ENCODE measurements around the gene RASSF7. TPM values are rescaled to one million over a fixed set of nuclear protein-coding genes. Genes with fewer than 3 reads are reported as not detected.

RASSF7 gene
- total and polyA plus RNA-seq, 2 of the 8 experiments (the other 6 are each of a cell fraction or from before 2014, with no cell fraction given) = 22.3 to 43.9 TPM

DNA sequence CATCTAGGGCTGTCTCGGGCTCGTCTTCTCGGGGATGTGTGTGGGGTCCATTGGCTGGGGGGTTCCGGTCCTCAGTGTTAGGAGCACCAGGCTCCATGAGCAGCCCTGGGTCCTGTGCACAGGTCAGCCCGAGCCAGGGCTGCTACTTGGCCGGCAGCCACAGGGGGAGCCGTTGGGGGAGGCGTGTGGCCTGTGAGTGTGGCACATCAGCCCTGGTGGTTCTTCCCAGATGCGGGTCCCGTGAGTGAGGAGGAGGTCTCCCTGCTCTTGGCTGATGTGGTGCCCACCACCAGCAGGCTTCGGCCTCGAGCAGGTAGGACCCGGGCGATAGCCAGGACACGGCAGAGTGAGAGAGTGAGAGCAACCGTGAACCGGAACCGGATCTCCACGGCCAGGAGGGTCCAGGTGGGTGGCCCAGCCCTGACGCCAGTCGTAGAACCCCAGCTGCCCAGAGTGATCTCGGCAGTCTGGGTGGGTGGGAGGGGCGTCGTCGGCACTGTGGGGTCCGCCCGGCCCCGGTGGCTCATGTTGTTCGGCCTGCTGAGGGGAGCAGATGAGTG is 36.5 kb downstream of the RASSF7 start:
- no peak overlapping the region for H3K18ac ChIP-seq (ENCODE audit: extremely low read depth, low read length)
- H3K14ac ChIP-seq (ENCODE audit: insufficient read length) = no peak overlapping the region
- H2AFZ ChIP-seq (ENCODE audit: low read length) = no peak overlapping the region
- FAIRE-seq = no peak
- H4K5ac ChIP-seq (ENCODE audit: insufficient read length, low read depth, low read length) = no peak overlapping the region
- H3K9me3 ChIP-seq (ENCODE audit: insufficient read depth in 2 of 2, low read depth in 1 of 2, low read length in 1 of 2) = no peaks in the 10 kb centered on the region
- peaks cover 20 to 65% (median 54%) of the 10 kb centered on the region in 4 experiments for H3K36me3 ChIP-seq (ENCODE audit: control insufficient read depth in 2 of 4, insufficient read depth in 4 of 4, low read length in 3 of 4)
- H2AK5ac ChIP-seq (ENCODE audit: low read depth, low read length) = no peak overlapping the region
- no peak overlapping the region for H2BK15ac ChIP-seq (ENCODE audit: low read length)
- CTCF ChIA-PET (ENCODE audit: partially characterized antibody) = interaction anchor here (1.1 to 2.4 kb wide), 3 partner anchors 15 to 44 kb away, joined by 3 to 8 read pairs (median 8); no protein-coding TSS in a partner anchor
- H3K23ac ChIP-seq (ENCODE audit: insufficient read length) = no peak overlapping the region
- H3K23me2 ChIP-seq (ENCODE audit: low read depth, low read length) = no peaks in the 10 kb centered on the region
- H2BK120ac ChIP-seq (replicated peaks; ENCODE audit: low read depth, low read length) = no peak overlapping the region
- peaks cover 4% of the 10 kb centered on the region; the same call in 1 of the 2 replicates for H3K79me1 ChIP-seq (ENCODE audit: low read depth, low read length)
- peak in 1 of 2 experiments; percentile 77 for DNase-seq (ENCODE audit: low read depth in 1 of 2, low spot score in 2 of 2)
- H3K27me3 ChIP-seq (replicated peaks in 1 of 4; ENCODE audit: control insufficient read depth in 3 of 4, extremely low read depth in 1 of 4, insufficient read depth in 3 of 4, low read length in 3 of 4) = no peaks in the 10 kb centered on the region
- no peak overlapping the region for H2BK20ac ChIP-seq (ENCODE audit: low read length)
- peaks cover 6 to 10% of the 10 kb centered on the region in 2 experiments for H4K20me1 ChIP-seq (replicated peaks in 1 of 2; ENCODE audit: control insufficient read depth in 1 of 2, insufficient read depth in 2 of 2, low read length in 2 of 2)
- no peak overlapping the region for H3K4ac ChIP-seq (replicated peaks; ENCODE audit: insufficient read length, low read depth, low read length)
- no peak overlapping the region for H3K4me2 ChIP-seq (ENCODE audit: insufficient read depth in 1 of 2, low read depth in 2 of 2, low read length in 2 of 2)
- H4K91ac ChIP-seq (replicated peaks; ENCODE audit: insufficient read length, low read length) = no peak overlapping the region
- no peak overlapping the region for H3K9ac ChIP-seq (replicated peaks in 1 of 4; ENCODE audit: extremely low read depth in 1 of 4, low read depth in 3 of 4, low read length in 3 of 4)
- no peaks in the 10 kb centered on the region; a peak in 1 of 4 replicates for H3K79me2 ChIP-seq (ENCODE audit: control insufficient read depth in 1 of 2, insufficient read depth in 2 of 2, low read length in 2 of 2)
- H3K4me3 ChIP-seq (ENCODE audit: extremely low read depth in 1 of 4, insufficient read depth in 2 of 4, low read depth in 3 of 4, low read length in 4 of 4) = no peak overlapping the region
- no peak overlapping the region for H4K8ac ChIP-seq (ENCODE audit: extremely low read depth, insufficient read depth, low read length)
- 91% methylated on average over 23 of the region's 29 CpGs; no CpG with 5 or more reads in 1 of the 2 experiments for WGBS, 2 experiments (ENCODE audit: extremely low coverage in 1 of 2, insufficient coverage in 1 of 2, insufficient read length in 1 of 2, insufficient replicate concordance in 2 of 2, low coverage in 1 of 2, low lambda C conversion rate in 2 of 2, missing lambda C conversion rate in 1 of 2)
- POLR2A ChIA-PET (ENCODE audit: partially characterized antibody) = no interaction called here
- H2BK5ac ChIP-seq (ENCODE audit: low read depth, low read length) = no peak overlapping the region
- H3K4me1 ChIP-seq (replicated peaks in 1 of 4; ENCODE audit: control insufficient read depth in 3 of 4, insufficient read depth in 4 of 4, low read length in 3 of 4) = no peaks in the 10 kb centered on the region
- H3K27ac ChIP-seq (ENCODE audit: low read depth, low read length) = no peak overlapping the region
- no peak overlapping the region for H2BK12ac ChIP-seq (ENCODE audit: low read depth, low read length)
- no peak overlapping the region for H3K56ac ChIP-seq (replicated peaks; ENCODE audit: insufficient read length, low read depth, low read length)
- no peak for TF ChIP-seq CHD1 (IDR thresholded peaks at IDR 0.05; ENCODE audit: low read depth, low read length)
- TF ChIP-seq, protein P1, sequence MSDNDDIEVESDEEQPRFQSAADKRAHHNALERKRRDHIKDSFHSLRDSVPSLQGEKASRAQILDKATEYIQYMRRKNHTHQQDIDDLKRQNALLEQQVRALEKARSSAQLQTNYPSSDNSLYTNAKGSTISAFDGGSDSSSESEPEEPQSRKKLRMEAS (IDR thresholded peaks at IDR 0.05) = peak; percentile 25; the same call in 1 of the 2 replicates
- peak; percentile 69; the same call in 1 of the 2 replicates for TF ChIP-seq GABPA (IDR thresholded peaks at IDR 0.05; ENCODE audit: borderline replicate concordance, insufficient read depth, low read length)
- no peak for TF ChIP-seq HDAC6 (IDR thresholded peaks at IDR 0.05; ENCODE audit: low read depth, low read length)
- TF ChIP-seq, protein P2, sequence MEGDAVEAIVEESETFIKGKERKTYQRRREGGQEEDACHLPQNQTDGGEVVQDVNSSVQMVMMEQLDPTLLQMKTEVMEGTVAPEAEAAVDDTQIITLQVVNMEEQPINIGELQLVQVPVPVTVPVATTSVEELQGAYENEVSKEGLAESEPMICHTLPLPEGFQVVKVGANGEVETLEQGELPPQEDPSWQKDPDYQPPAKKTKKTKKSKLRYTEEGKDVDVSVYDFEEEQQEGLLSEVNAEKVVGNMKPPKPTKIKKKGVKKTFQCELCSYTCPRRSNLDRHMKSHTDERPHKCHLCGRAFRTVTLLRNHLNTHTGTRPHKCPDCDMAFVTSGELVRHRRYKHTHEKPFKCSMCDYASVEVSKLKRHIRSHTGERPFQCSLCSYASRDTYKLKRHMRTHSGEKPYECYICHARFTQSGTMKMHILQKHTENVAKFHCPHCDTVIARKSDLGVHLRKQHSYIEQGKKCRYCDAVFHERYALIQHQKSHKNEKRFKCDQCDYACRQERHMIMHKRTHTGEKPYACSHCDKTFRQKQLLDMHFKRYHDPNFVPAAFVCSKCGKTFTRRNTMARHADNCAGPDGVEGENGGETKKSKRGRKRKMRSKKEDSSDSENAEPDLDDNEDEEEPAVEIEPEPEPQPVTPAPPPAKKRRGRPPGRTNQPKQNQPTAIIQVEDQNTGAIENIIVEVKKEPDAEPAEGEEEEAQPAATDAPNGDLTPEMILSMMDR (IDR thresholded peaks at IDR 0.05; ENCODE audit: control extremely low read depth in 1 of 3, insufficient read depth in 1 of 3, low read depth in 1 of 3, low read length in 3 of 3) = peak; percentile 60 to 83 (median 76)
- TF ChIP-seq KDM4A (IDR thresholded peaks at IDR 0.05; ENCODE audit: low read depth, low read length, severe bottlenecking) = no peak
- no peak for TF ChIP-seq POU5F1 (IDR thresholded peaks at IDR 0.05; ENCODE audit: low read depth, low read length)
- TF ChIP-seq EP300 (IDR thresholded peaks at IDR 0.05; ENCODE audit: borderline replicate concordance in 1 of 2, low read depth in 2 of 2, low read length in 2 of 2) = no peak
- TF ChIP-seq CBX5 (IDR thresholded peaks at IDR 0.05; ENCODE audit: low read depth, low read length) = no peak
